ENCODE results near the gene TASOR.

GRCh38 chr3:56681984-56682461, 1.0 kb downstream of the TASOR start:
- no peak for TF ChIP-seq EZH2 (IDR thresholded peaks at IDR 0.05; ENCODE audit: borderline replicate concordance, insufficient read depth, low read length, poor library complexity, severe bottlenecking)
- TF ChIP-seq CTCF (IDR thresholded peaks at IDR 0.05; ENCODE audit: poor library complexity, severe bottlenecking): no peak
- TF ChIP-seq SMC3 (conservative IDR thresholded peaks at IDR 0.05; ENCODE audit: poor library complexity): no peak
